GM12878 (cell line): ENCODE data around the gene SMARCD2. TPM values are rescaled to one million over a fixed set of nuclear protein-coding genes. Genes with fewer than 3 reads are reported as not detected.

Experiments
- ATAC-seq: fragments of 200-7000 bp; cut with Tn5 transposase; 3 replicates; pipeline ENCODE4 v1.9.1; 2020; ENCODE audit warnings: mild to moderate bottlenecking, moderate library complexity
- BruUV-seq: library from RNA; stranded (reverse); fragments of 400-500 nt; replicated peaks from 2 replicates; lab custom pipeline; 2021; lab: Mats Ljungman, UMichigan
- CTCF ChIA-PET: fragments of 300-600 bp; sonication (Branson Sonifier 250); formaldehyde crosslinking; extraction: SDS; loops from one replicate; lab custom pipeline; 2021; ENCODE audit warnings: inconsistent platforms; lab: Yijun Ruan, JAX
- POLR2A ChIA-PET: fragments of 350-600 bp; formaldehyde crosslinking; extraction: SDS; loops from one replicate; lab custom pipeline; 2021; ENCODE audit warnings: inconsistent platforms; lab: Charles Lee
- RAD21 ChIA-PET: fragments of 300-600 bp; sonication (Branson Sonifier 250); formaldehyde crosslinking; loops from one replicate; lab custom pipeline; 2023; ENCODE audit warnings: antibody characterized with exemption; ENCODE audit not compliant: unreplicated experiment; lab: Charles Lee
- SMC1A ChIA-PET: fragments of 300-600 bp; sonication (Branson Sonifier 250); formaldehyde crosslinking; loops from one replicate; lab custom pipeline; 2023; ENCODE audit not compliant: unreplicated experiment, uncharacterized antibody; lab: Charles Lee
- DNase-seq: peaks from one replicate; pipeline ENCODE4 v3.0.0-alpha.2; 2011; ENCODE audit warnings: low read depth, low spot score
- FAIRE-seq: peaks from 3 replicates; lab custom pipeline; 2011; peaks lifted over from hg19 to GRCh38; lab: Jason Lieb, UNC
- H2AFZ ChIP-seq: 2 replicates; pipeline ENCODE4 v1.6.0; 2011; ENCODE audit warnings: low read depth, low read length, control low read depth; ENCODE audit not compliant: control insufficient read depth
- H3K27ac ChIP-seq: 2 replicates; pipeline ENCODE4 v1.5.1; 2011; ENCODE audit warnings: control low read depth; ENCODE audit not compliant: control insufficient read depth, insufficient read depth
- H3K27me3 ChIP-seq, 2 experiments: replicated peaks in 1 of 2; 2 replicates each; pipeline versions ENCODE4 v1.6.0 to v1.6.1; 2011; ENCODE audit warnings: low read length in 1 of 2; ENCODE audit not compliant: control insufficient read depth in 2 of 2, insufficient read depth in 2 of 2
- H3K36me3 ChIP-seq, 2 experiments: 2 replicates each; pipeline ENCODE4 v1.5.1; 2011; ENCODE audit warnings: low read length in 1 of 2; ENCODE audit not compliant: control insufficient read depth in 2 of 2, insufficient read depth in 2 of 2
- H3K4me1 ChIP-seq: 2 replicates; pipeline ENCODE4 v1.6.1; 2011; ENCODE audit warnings: mild to moderate bottlenecking, low read length, moderate library complexity, mixed read lengths; ENCODE audit not compliant: control insufficient read depth, insufficient read depth
- H3K4me2 ChIP-seq: 2 replicates; pipeline ENCODE4 v1.6.0; 2011; ENCODE audit warnings: control low read depth; ENCODE audit not compliant: control insufficient read depth, insufficient read depth
- H3K4me3 ChIP-seq: fragments of 200-600 bp; sonication (generic); 2 replicates; pipeline ENCODE4 v1.5.1; 2016
- H3K79me2 ChIP-seq: 2 replicates; pipeline ENCODE4 v1.6.0; 2011; ENCODE audit warnings: low read length; ENCODE audit not compliant: control insufficient read depth, insufficient read depth
- H3K9ac ChIP-seq: 2 replicates; pipeline ENCODE4 v1.8.0; 2011; ENCODE audit warnings: low read length, control low read depth, mixed read lengths; ENCODE audit not compliant: control insufficient read depth, insufficient read depth
- H3K9me3 ChIP-seq: replicated peaks from 3 replicates; pipeline ENCODE4 v1.5.1; 2011; ENCODE audit warnings: mild to moderate bottlenecking, low read length; ENCODE audit not compliant: control insufficient read depth, insufficient read depth
- H4K20me1 ChIP-seq: 2 replicates; pipeline ENCODE4 v1.6.0; 2011; ENCODE audit not compliant: control insufficient read depth, insufficient read depth
- CBX3 ChIP-seq: fragments of 200-600 bp; sonication (generic); IDR thresholded peaks from 2 replicates; pipeline ENCODE4 v1.6.1; 2016; ENCODE audit warnings: low read depth, borderline replicate concordance
- YY1 ChIP-seq: IDR thresholded peaks from 2 replicates; pipeline ENCODE4 v1.6.1; 2011; ENCODE audit warnings: low read depth, mild to moderate bottlenecking, low read length
- ZBTB40 ChIP-seq: fragments of 450-650 bp; IDR thresholded peaks from 2 replicates; pipeline ENCODE4 v1.6.1; 2016; ENCODE audit warnings: mild to moderate bottlenecking, moderate library complexity, borderline replicate concordance
- WGBS: methylation state at CpG from one replicate; pipeline ENCODE4 v1.1.6; 2016; ENCODE audit warnings: low lambda C conversion rate; ENCODE audit not compliant: insufficient replicate concordance, insufficient coverage; ENCODE audit errors: missing lambda C conversion rate; 5-methylcytosine and 5-hydroxymethylcytosine counted together
- in situ Hi-C: fragments of 300-500 bp; cut with MboI; formaldehyde crosslinking; loops from 9 replicates; pipeline ENCODE4 v1.14.3; 2018; ENCODE audit warnings: mixed read lengths
- intact Hi-C: fragments of 100-400 bp; cut with micrococcal nuclease; formaldehyde crosslinking; loops from one replicate; pipeline ENCODE4 v1.14.2; 2022; ENCODE audit not compliant: unreplicated experiment
- polyA plus RNA-seq, 11 experiments: library from polyadenylated mRNA; depleted of rRNA in 4 of 11; unstranded in 6 of 11; stranded (reverse) in 5 of 11; fragments of >200 nt; fragmentation: Nextera tagmentation in 4 of 11; fragmentation: Illumina TruSeq in 1 of 11; extraction: Ambion mirVana in 4 of 11; extraction: Trizol in 1 of 11; gene quantifications; 1 replicate in 1 of 11; 2 replicates in 10 of 11; pipeline versions ENCODE4 v1.2.1 to v1.2.3, GENCODE V29; 2011 to 2016; ENCODE audit warnings: inconsistent platforms in 2 of 11, missing spikeins in 2 of 11, low read depth in 1 of 11
- total RNA-seq, 4 experiments: library from RNA; depleted of rRNA in 3 of 4; stranded (reverse); fragments of >200 nt in 3 of 4; fragmentation: Illumina TruSeq in 1 of 4; extraction: Trizol in 1 of 4; gene quantifications; 2 replicates each; pipeline versions ENCODE4 v1.2.1 to v1.2.3, GENCODE V29; 2013 to 2021
- TF ChIP-seq, protein P1 (sequence below): fragments of 450-650 bp; IDR thresholded peaks from 2 replicates; pipeline ENCODE4 v1.6.1; 2016; ENCODE audit warnings: mild to moderate bottlenecking

Gene SMARCD2
- total and polyA plus RNA-seq, 10 of the 15 experiments (the other 5 are each of a cell fraction or from before 2014, with no cell fraction given), result 2.4 to 111 (median 63.6) TPM

DNA sequence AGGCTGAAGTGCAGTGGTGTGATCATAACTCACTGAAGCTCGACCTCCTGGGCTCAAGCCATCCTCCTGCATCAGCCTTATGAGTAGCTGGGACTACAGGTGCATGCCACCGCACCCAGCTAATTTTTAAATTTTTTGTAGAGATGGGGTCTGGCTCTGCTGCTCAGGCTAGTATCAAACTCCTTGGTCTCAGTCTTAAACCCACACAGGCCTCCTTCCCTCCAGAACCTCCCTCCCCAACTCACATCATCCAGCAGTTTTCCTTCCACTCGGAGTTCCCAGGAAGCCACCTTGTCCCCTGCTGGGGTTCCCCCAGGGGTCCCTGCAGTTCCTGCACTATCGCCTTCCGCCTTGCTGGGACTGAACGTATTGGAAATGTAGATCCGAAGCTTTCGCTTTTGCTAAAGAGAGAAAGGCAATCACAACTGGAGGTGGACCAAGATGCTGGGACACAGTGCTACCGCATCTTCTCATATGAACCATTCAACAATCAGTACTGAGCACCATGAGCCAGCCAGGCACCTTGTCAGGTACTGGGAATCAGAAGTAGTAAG lies 7.2 kb downstream of the SMARCD2 start:
- no peak overlapping the region for H2AFZ ChIP-seq
- H3K36me3 ChIP-seq, result peaks cover 26 to 43% of the 10 kb centered on the region in 2 experiments
- no peak for FAIRE-seq
- H4K20me1 ChIP-seq, result no peaks in the 10 kb centered on the region
- H3K4me2 ChIP-seq, result no peak overlapping the region
- no peaks in the 10 kb centered on the region for H3K27me3 ChIP-seq
- peaks cover 26% of the 10 kb centered on the region for H3K79me2 ChIP-seq
- no peaks in the 10 kb centered on the region for H3K9me3 ChIP-seq
- no peak for DNase-seq
- POLR2A ChIA-PET, result no interaction called here
- BruUV-seq, result no TSS peak
- in situ Hi-C loops, result loop anchor here (25.0 kb wide), 1 partner anchor 398 kb away; the partner anchor contains the start of gene CYB561
- SMC1A ChIA-PET, result interaction anchor here (0.9 to 1.0 kb wide), 2 partner anchors 8 to 152 kb away, joined by 3 read pairs; partner anchors contain the start of gene PSMC5
- 87% methylated on average over 9 of the region's 9 CpGs for WGBS
- no peak overlapping the region for H3K4me3 ChIP-seq
- intact Hi-C loops, result no loop called here
- no peak for ATAC-seq
- H3K27ac ChIP-seq, result no peak overlapping the region
- H3K4me1 ChIP-seq, result peaks cover 6% of the 10 kb centered on the region; the same call in 1 of the 2 replicates
- CTCF ChIA-PET, result interaction anchor here (0.9 to 2.3 kb wide), 12 partner anchors 9 to 223 kb away, joined by 3 to 8 read pairs (median 4); no protein-coding TSS in a partner anchor
- RAD21 ChIA-PET, result interaction anchor here (0.7 to 1.2 kb wide), 4 partner anchors 46 to 223 kb away, joined by 3 to 4 read pairs (median 3); no protein-coding TSS in a partner anchor
- H3K9ac ChIP-seq, result no peak overlapping the region
- TF ChIP-seq ZBTB40, result no peak
- TF ChIP-seq YY1, result no peak
- TF ChIP-seq, protein P1, sequence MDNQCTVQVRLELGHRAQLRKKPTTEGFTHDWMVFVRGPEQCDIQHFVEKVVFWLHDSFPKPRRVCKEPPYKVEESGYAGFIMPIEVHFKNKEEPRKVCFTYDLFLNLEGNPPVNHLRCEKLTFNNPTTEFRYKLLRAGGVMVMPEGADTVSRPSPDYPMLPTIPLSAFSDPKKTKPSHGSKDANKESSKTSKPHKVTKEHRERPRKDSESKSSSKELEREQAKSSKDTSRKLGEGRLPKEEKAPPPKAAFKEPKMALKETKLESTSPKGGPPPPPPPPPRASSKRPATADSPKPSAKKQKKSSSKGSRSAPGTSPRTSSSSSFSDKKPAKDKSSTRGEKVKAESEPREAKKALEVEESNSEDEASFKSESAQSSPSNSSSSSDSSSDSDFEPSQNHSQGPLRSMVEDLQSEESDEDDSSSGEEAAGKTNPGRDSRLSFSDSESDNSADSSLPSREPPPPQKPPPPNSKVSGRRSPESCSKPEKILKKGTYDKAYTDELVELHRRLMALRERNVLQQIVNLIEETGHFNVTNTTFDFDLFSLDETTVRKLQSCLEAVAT, result 0 out of 2 replicates have a peak, but pooled peaks have one; percentile 1
- no peak for TF ChIP-seq CBX3
